ENCODE measurements around the gene CIAO1. TPM values are rescaled to one million over a fixed set of nuclear protein-coding genes. Genes with fewer than 3 reads are reported as not detected.

Gene CIAO1
- total and polyA plus RNA-seq, 2 of the 4 experiments (the other 2 are of a cell fraction), result 81.1 to 94.3 TPM

DNA sequence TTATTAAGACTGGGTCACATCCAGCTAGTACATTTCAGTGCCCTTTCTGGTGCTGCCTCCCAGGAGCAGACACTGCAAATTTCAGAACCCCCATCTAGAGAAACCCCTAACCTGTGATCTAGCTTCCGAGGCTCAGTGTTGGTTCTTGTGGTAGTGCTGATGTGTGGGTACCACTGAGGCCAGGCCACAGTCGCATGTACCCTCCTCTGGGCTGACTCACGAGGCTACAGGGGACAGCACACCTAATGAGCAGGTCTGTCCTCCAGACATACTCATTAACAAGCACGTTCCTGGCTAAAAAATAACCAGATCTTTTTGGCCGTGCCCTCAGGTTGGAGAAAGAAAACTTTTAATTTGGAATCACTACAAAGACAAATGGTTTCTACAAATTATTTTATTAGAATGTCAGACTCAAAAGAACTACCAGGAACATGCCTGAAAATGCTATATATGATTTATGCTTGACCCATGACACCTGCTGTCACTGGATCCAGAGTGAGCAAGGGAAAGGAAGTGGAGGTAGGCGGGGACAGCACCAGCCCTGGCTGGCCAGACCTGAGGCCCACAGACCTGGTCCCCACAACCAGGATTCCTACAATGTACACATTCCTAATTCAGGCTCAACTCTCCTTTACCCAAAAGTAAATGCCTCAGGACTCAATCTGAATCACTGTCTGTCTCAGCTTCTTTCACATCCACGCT is 8.5 kb downstream of the CIAO1 start:
- Histone ChIP-seq H3K9me3 (ENCODE audit: control insufficient read depth, insufficient read depth, low read length) (no peaks in the 10 kb centered on the region), H4K8ac (ENCODE audit: low read depth in 2 of 2, low read length in 2 of 2) (no peak overlapping the region; a peak in 1 of 4 replicates), H3K36me3 (ENCODE audit: control insufficient read depth, insufficient read depth, low read length) (peaks cover 58% of the 10 kb centered on the region), H3K56ac (ENCODE audit: extremely low read depth, insufficient read depth, low read length) (no peak overlapping the region), H4K20me1 (ENCODE audit: insufficient read depth, low read length) (0 out of 2 replicates have a peak, but pooled peaks cover 3% of the 10 kb centered on the region), H2BK5ac (ENCODE audit: low read depth, low read length, poor library complexity, severe bottlenecking) (no peak overlapping the region), H3K9me1 (ENCODE audit: insufficient read depth, low read length) (no peaks in the 10 kb centered on the region), H2AK9ac (replicated peaks; ENCODE audit: low read depth, low read length, poor library complexity) (no peak overlapping the region), H3K79me1 (ENCODE audit: low read depth in 1 of 2, low read length in 2 of 2) (peaks cover 3 to 11% of the 10 kb centered on the region in 2 experiments; a peak in 3 of 4 replicates), H2BK20ac (ENCODE audit: low read depth, low read length) (no peak overlapping the region), H2BK120ac (ENCODE audit: low read depth, low read length) (no peak overlapping the region), H3K27me3 (ENCODE audit: control insufficient read depth, insufficient read depth, low read length) (no peaks in the 10 kb centered on the region), H3K4me3 (ENCODE audit: insufficient read depth, low read depth, low read length) (no peak overlapping the region), H2AFZ (replicated peaks; ENCODE audit: low read length, poor library complexity) (no peak overlapping the region), H3K27ac (ENCODE audit: insufficient read depth, low read length) (peak overlapping the region; percentile 52; the same call in 1 of the 2 replicates), H4K91ac (ENCODE audit: insufficient read depth, low read depth, low read length) (no peak overlapping the region), H4K5ac (ENCODE audit: low read depth, low read length) (0 out of 2 replicates have a peak overlapping the region, but pooled peaks have one; percentile 4), H2AK5ac (ENCODE audit: low read depth, low read length) (no peak overlapping the region), H3K14ac (replicated peaks; ENCODE audit: low read depth, low read length) (no peak overlapping the region), H3K4me1 (ENCODE audit: control insufficient read depth, insufficient read depth, low read length) (peaks cover 3% of the 10 kb centered on the region; the same call in 1 of the 2 replicates), H3K18ac (ENCODE audit: low read depth, low read length) (no peak overlapping the region), H3K23ac (ENCODE audit: low read depth, low read length) (no peak overlapping the region), H2BK15ac (ENCODE audit: low read depth, low read length) (no peak overlapping the region), H3K4me2 (ENCODE audit: low read depth, low read length) (no peak overlapping the region), H3K4ac (ENCODE audit: low read depth, low read length) (no peak overlapping the region), H3K9ac (ENCODE audit: low read depth, low read length) (no peak overlapping the region)
- DNase-seq (no peak), ATAC-seq (ENCODE audit: low read depth) (peak; percentile 9; the same call in 1 of the 2 replicates)
- dilution Hi-C loops (cut with HindIII; ENCODE audit: low sequenced_read_pairs, unreplicated experiment) (no loop called here), intact Hi-C loops (cut with micrococcal nuclease) (no loop called here), in situ Hi-C loops (cut with MboI; ENCODE audit: low sequenced_read_pairs) (loop anchor here (25.0 kb wide), 1 partner anchor 262 kb away; no protein-coding TSS in a partner anchor)
- no TSS peak for BruUV-seq (replicated peaks)
- POLR2A ChIA-PET (ENCODE audit: unreplicated experiment), result no interaction called here
- TF ChIP-seq MAZ (IDR thresholded peaks at IDR 0.05; ENCODE audit: borderline replicate concordance, low read depth, low read length), result no peak
- TF ChIP-seq CHD1 (IDR thresholded peaks at IDR 0.05; ENCODE audit: low read depth, low read length), result no peak
- no peak for TF ChIP-seq BHLHE40 (IDR thresholded peaks at IDR 0.05; ENCODE audit: low read depth, low read length)
- no peak for TF ChIP-seq MAFK (IDR thresholded peaks at IDR 0.05; ENCODE audit: low read depth, low read length)
- TF ChIP-seq, protein P1, sequence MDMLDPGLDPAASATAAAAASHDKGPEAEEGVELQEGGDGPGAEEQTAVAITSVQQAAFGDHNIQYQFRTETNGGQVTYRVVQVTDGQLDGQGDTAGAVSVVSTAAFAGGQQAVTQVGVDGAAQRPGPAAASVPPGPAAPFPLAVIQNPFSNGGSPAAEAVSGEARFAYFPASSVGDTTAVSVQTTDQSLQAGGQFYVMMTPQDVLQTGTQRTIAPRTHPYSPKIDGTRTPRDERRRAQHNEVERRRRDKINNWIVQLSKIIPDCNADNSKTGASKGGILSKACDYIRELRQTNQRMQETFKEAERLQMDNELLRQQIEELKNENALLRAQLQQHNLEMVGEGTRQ (IDR thresholded peaks at IDR 0.05; ENCODE audit: low read depth, low read length), result no peak
- no peak for TF ChIP-seq RFX5 (IDR thresholded peaks at IDR 0.05; ENCODE audit: low read depth, low read length)
- TF ChIP-seq SMC3 (IDR thresholded peaks at IDR 0.05; ENCODE audit: low read depth, low read length), result no peak
- no peak for TF ChIP-seq RCOR1 (IDR thresholded peaks at IDR 0.05; ENCODE audit: insufficient replicate concordance, low read length)
- no peak for TF ChIP-seq RAD21 (IDR thresholded peaks at IDR 0.05; ENCODE audit: low read length)
- no peak for TF ChIP-seq CTCF (conservative IDR thresholded peaks at IDR 0.05; ENCODE audit: low read depth, low read length)
- TF ChIP-seq FOS (IDR thresholded peaks at IDR 0.05; ENCODE audit: low read depth, low read length), result no peak
- CTCF ChIA-PET, result no interaction called here
- WGBS, 2 experiments (ENCODE audit: extremely low coverage in 2 of 2, insufficient read length in 1 of 2), result 100% methylated on average over 1 of the region's 7 CpGs; no CpG with 5 or more reads in 1 of the 2 experiments

All from IMR-90 (cell line).